HG03175 (cell line): ENCODE data around the gene WBP1.
"Not testable (repeated sequence)": the region's sequence is repeated elsewhere in the genome, so short reads cannot be mapped to it uniquely, and the experiment has no call there.

ENCODE experiments used
- ATAC-seq: cut with Tn5 transposase; IDR thresholded peaks from one replicate; pipeline ENCODE4 v1.9.1; 2021; ENCODE audit warnings: mild to moderate bottlenecking, moderate library complexity; ENCODE audit not compliant: unreplicated experiment

Gene WBP1

DNA sequence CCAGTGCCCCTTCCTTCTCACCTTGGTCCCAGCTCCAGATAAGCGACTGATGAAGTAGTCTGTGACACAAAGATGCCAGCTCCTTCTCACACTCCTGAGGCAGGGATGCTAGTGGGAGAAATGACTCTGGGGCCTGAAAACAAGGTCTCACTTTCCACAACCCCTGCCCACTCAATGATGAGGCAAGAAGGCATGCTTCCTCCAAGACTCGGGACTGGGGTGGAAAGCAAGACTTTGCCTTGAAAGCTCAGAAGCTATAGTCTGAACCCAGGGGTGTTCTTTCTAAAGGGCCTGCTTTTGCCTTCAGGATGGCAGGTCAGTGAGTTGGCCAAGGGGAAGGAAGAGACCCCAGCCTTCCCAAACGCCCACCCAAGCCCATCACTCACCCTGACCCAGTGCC lies 23.2 kb downstream of the WBP1 start:
- ATAC-seq = no peak

DNA sequence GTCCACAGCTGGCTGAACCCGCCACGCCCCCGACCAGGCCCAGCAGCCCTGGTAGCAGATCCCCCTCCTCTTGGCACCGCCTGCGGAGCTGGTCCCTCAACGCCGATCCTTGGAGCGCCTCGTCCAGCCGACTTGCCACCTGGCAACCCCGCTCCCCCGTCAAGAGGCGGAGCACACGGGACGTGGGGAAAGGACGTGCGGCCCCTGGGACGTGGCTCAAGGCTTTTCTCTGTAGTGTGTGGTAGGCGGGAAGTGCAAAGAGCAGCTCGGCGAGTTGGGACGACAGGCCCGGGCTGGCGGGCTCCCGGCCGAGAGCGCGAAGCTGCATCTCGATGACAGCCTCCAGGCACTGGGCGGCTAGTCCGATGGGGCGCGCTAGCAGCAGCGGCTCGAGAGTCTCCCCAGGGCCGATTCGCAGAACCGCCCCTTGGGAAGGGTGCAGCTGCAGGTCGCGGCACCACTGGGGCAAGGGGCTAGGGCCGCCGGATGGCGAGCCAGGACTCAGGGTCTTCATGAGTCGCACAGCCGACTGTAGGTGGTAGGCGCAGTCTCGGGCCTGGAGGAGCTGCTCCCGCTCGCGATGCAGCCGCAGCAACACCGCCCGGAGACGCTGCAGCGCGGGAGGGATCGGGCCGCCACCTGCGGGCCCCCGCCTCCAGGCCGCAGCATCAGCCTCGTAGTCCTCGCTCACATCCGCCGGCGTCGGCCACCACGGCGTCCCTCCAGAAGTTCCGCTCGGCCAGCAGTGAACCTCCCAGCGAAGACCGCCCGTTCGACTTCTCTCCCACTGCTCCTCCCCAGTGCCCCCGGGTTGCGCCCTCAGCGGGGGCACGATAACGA lies 23.9 kb downstream of the WBP1 start:
- peak; percentile 43 for ATAC-seq

DNA sequence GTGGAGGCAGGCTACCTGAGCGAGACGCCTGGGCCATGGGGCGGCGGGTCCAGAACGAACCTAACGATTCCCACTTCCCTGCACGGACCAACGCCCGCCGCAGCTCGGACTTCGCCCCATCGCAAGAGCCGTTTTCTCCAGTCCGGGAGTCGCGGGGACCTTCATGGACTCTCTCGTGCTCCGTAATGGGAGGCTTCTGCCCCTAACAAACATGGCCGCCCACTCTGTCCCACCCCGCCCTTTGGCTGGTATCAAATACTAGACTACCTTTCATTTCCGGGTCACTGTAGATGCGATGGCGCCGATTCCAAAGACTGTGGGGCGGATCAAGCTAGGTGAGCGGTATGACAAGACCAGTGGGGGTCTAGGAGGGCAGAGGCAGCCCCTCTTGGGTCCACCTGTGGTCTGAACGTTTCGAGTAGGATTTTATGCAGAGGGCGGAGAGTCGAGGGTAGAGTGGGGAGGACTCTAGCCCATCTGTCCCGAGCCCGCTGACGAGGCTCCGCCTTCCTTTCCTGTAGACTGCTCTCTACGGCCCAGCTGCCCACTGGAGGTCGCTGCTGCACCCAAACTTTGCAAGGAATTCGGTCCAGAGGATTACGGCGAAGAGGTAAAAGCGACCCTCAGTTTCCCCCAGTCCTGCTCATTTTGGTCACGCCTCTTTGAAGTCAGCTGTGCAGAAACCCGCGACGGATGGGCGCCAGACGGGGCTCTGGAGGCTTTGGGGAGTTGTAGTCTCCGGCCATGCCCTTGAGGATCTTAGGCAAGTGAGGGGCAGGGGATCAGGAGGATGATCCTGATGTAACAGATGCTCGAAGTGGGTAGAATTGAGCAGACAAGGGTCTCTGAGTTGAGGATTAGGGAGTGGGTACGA lies 24.8 kb downstream of the WBP1 start, which contains the start of the genes CCDC142 and TTC31:
TSS of gene CCDC142 (minus strand) at position 198 of the 874 bp plus-strand sequence. CDS start at position 37, 161 bp downstream.
TSS of gene TTC31 (plus strand) at position 281 of the 874 bp plus-strand sequence. CDS start at position 296, 15 bp downstream.
- ATAC-seq = peak; percentile 93

DNA sequence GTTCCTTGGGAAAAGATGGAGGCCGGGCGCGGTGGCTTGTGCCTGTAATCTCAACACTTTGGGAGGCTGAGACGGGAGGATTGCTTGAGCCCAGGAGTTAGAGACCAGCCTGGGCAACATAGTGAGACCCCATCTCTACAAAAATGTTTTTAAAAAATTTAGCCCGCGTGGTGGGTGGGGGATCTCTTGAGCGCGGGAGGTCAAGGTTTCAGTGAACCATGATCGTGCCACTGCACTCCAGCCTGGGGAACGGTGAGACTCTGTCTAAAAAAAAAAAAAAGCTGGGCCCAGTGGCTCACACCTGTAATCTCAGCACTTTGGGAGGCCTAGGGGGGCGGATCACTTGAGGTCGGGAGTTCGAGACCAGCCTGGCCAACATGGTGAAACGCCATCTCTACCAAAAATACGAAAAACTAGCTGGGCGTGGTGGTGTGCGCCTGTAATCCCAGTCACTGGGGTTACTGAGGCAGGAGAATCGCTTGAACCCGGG lies 25.5 kb downstream of the WBP1 start:
- ATAC-seq = not testable (repeated sequence)

DNA sequence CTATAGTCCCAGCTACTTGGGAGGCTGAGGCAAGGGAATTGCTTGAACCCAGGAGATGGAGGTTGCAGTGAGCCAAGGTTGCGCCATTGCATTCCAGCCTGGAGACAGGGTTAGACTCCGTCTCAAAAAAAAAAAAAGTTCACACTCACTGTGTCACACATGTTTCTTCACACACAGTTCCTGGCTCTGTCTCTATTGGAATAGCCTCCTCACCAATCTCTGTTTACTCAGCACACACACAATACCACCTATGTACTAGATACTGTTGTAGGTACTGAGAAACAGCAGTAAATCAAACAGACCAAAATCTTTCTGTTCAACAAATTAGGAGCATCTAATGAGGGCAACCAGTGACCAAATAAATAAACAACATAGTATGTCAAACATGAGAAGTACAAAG lies 27.9 kb downstream of the WBP1 start:
- no peak for ATAC-seq

DNA sequence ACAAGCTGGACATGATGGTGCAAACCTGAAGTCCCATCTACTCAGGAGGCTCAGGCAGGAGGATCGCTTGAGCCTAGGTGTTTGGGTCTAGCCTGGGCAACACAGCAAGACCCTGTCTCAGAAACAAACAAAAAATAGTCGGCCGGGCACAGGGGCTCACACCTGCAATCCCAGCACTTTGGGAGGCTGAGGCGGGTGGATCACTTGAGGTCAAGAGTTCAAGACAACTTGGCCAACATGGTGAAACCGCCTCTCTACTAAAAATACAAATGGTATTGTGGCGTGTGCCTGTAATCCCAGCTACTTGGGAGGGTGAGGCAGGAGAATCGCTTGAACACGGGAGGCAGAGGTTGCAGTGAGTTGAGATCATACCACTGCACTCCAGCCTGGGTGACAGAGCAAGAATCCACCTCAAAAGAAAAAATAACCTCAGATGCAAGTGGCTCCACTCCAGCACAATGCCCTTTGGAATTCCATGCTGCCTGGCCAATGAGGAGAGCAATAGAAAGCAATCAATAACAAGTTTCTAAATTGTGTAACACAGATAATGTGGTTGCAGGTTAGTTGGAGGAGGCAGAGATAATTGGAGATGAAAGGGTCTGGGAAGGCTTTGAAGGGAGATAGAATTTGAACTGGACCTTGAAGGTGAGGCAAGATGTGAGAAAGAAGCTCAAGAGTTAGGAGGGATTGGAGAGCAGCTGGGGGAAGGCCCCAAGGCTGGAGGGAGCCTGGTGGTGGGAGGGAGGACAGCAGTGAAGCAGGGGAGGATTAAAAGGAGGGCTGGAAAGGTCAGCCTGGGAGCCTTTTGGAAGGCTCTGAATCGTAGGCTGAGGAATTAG lies 30.6 kb downstream of the WBP1 start:
- no peak for ATAC-seq

DNA sequence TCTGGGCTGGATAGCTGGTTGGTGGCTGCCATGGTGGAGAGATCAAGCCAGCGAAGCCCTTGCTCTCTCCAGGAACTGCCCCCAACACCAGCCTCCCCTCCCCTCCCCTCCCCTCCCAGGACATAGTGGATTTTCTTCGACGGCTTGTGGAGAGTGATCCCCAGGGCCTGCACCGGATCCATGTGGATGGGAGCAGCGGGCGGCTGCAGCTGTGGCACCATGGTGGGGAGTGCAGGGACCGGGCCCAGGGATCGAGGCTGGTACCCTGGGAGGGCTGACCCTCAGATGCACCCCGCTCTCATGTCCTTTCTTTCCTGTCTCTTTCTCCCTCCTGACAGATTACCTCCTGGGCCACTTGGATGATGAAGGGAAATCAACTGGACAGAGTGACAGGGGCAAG lies 31.7 kb downstream of the WBP1 start:
- no peak for ATAC-seq

DNA sequence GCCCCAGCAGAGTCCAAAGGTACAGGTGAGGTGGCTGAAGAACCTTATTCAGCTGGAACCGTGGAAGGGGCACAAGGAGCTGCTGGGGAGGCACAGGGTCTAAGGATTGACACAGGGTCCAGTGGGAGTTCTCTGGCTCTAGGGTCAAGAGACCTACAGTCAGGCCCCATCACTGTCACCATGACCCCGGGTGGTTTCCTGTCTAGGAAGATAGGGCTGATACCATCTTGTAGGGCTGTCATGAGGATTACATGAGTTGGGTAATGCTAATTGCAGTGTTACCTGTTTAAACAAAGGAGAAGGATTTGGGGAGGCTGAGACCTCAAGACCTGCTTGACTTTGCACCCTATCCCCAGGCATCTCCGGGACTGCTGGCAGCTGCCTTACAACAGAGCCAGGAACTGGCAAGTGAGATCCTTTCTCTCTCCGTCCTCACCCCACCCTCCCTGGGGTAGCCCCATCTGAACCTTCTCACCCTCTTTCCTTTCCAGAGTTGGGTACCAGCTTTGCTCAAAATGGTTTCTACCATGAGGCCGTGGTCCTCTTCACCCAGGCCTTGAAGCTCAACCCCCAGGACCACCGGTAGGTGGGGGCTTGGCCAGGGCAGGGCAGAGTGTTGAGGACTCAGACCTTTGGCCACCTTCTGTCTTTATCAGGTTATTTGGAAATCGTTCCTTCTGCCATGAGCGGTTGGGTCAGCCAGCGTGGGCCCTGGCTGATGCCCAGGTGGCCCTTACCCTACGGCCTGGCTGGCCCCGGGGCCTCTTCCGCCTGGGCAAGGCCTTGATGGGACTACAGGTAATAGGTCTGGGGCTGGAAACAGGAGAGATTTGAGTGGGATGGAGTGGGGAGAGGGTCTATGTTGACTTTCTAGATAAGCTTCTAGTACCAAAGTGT lies 33.7 kb downstream of the WBP1 start:
- no peak for ATAC-seq

DNA sequence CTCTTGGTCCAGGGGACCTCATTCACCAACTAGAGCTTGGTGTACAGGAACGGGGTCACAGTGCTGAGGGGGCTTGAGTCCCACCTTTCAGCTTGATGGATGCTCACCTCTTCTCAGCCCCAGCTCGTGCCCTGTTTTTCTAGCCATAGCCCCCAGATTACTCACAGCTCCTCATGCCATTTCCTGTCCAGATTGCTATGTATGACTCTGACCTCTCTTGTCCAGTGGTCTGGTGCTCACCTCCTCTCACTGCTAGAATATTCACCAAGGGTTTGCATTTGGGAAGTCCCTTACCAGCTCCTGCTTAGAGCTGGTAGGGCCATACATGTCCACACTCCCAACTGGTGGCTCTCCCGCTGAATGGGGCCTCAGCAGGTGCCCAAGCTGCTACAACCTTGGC lies 35.3 kb downstream of the WBP1 start:
- no peak for ATAC-seq

DNA sequence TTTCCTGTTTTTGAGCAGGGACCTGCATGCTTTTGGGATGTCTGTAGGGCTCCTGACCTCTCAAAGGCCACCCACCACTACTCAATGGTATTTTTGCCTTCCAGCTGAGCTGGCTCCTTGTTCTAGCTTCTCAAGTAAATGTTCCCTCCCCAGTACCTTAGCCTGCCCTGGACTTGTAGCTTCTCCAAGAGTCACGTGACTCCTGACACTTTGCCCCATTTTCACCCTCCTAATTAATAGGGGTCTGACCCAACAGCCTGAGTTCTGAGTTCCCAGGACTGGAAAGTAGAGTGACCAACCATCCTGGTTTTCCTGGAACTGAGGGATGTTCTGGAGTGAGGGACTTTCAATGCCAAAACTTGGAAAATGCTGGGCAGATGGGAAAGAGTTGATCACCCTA lies 37.2 kb downstream of the WBP1 start:
- no peak for ATAC-seq

DNA sequence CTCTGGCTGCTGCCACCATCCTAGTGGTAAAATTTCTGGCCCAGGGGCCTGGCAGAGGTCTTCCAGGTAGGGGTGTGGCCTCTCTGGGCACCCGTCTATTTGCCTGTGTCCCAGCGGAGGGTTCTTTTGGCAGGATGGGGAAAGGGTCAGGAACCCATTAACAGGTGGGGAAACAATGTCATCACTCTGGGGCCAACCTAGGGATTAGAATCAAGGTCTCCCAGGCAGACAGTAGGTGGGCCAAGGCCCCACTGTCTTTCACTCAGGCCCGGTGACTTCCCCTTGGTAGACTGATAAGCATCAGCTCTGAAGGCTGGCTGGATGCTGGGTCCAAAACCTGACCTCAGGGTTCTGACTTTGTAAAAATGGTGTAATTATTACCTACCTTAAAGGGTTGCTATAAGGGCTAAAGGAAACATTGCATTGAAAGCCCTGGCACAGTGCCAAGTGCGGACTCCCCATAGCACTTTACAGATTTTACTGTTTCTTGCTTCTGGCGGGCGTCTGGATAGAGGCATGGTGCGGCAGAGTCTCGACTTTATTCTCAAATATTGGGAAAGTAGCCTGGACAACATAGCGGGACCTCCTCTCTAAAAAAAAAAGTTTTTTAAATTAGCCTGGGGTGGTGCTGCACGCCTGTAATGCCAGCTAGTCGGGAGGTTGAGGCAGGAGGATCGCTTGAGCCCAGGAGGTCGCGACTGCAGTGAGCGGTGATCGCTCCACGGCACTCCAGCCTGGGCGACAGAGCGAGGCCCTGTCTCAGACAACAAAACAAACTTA lies 38.9 kb downstream of the WBP1 start:
- ATAC-seq = no peak

DNA sequence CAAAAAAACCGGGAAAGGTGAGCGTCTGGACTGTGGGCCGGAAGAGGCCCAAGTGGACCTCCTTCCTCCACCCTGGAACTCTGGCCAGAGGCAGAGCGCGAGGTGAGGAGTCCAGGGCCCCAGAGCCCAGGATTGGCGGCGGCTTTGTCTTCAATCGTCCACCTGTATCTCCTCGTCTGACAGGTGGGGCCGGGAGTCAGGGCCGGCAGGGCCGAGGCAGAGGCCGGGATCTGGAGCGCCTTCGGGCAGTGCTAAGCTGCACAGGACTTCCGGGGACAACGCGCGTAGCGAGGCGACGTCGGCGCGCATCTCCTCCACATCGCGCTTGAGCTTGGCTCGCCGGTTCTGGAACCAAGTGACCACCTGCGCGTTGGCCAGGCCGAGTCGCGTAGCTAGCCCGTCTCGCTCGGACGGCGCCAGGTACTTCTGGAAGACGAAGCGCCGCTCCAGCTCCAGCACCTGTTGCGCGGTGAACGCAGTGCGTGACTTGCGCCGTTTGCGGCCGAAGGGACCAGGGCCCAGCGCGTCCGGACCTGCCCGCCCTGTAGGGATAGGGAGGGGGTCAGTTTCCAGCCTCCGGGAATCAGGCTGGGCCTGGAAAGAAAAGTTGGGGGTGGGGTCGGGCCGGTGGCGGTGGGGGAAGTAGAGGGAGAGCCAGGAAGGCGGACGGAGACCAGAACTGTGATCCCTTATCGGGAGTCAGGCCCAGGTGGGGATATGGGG lies 39.7 kb downstream of the WBP1 start:
- no peak for ATAC-seq

DNA sequence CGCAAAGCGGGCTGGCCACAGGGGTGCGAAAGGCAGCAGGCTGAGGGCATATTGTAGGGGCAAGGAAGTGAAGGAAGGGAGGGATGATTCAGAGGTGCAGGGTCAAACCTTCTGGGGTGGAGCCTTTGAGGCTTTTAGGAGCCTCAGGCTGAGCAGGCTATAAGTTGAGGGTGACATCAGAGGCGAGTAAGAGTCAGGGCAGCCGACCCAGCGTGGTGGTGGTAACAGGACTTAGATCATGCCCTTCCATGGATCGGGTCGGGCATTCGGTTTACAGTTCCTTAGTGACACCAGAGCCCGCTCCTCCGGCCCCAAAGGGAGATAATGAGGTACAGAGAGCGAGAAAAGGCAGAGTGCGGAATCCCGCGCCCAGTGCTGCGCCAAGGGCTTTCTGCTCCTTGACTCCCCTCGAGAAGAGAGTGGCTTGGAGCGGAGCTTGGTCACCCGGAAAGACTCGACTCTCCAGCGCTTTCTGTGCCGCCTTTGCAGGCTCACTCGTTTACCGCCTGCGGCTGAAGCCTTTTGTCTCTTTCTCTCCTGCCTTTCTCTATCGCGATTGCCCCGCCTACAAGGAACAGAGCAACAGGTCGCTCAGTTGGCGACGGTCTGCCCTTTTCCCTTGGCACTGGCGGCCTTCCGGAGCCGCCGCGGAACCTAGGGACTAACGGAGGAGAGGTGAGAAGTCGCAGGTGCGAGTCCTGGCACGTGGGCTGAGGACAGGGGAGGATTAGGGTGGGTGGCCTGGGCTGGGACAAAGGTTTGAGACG lies 40.4 kb downstream of the WBP1 start:
- peak; percentile 28 for ATAC-seq

DNA sequence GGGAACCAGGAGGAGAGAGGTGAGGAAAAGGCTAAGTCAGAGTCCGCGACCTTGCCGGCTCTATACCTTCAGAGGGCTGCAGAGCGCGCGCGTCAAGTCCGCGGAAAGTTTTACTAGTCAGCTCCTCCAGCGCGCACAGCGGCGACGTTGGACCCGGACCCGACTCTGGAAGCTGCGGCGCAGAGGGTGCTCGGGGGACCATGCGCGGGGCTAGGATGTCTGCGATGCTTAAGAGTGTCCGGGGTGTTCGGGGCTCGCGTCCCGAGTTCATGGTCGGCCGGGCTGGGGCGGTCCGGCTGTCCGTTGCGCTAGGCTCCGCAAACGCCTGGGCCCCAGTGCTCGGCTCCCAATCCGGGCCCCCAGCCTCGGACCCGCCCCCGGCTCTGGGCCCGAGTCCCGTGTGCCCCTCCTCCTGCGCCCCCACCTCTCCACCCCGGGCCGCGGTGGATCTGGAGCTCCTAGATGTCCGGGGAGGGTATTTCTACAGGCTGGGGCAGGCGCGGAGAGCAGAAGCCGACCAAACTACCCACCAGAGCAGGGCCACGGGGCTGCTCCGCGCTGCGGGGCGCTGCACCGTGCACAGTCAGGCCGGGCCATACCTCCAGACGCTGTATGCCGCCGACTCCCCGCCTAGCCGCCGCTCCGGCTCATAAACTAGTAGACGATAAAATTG lies 41.2 kb downstream of the WBP1 start, which contains the start of gene LBX2:
TSS of gene LBX2 (minus strand) at position 337 of the 673 bp plus-strand sequence. CDS start at position 271, 66 bp downstream.
- ATAC-seq = no peak

DNA sequence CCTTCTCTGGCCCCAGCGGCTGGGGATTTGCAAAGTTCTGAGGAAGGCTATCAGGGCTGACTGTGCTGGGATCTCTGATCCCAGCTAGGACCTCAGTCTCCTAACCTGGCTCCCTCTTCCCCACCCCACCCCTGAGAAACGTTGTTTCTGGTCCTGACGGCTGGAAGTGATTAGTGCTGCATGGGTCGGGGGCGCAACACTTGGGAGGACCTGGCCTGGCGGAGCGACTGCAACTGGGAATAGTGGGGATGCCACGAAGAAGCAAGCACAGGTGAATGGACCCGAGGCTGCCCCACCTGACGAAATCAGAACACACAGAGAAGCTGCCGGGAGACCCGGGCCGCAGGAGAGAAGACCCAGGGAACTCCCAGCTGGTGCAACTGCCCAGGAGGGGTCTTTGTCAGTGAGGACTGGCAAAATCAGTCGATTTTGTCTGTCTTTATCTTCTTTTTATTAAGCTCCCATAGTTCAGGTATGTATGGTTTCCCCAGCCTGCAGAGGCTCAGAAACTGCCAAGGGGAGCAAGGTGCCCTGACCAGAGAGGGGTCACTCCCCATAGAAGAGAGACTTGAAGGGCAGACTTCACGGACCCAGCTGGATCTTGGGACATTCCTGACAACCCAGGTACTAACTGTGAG lies 41.8 kb downstream of the WBP1 start:
- no peak for ATAC-seq

DNA sequence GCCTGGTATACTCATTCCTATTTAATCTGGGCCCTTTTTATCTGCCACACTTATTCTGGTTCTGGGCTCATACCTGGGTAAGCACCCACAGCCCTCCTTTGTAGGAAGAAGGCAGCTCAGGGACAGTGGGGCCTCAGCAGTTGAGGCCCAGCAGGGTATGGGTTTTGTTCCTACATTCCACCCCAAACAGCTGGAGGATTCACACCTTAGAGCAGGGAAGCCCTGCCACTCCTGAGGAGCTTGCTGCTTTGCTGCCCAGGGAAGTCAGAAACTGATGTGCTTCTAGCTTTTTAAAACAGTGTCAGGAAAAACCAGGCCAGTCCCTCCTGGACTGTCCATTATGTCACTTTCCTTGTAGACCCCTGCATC lies 42.3 kb downstream of the WBP1 start:
- no peak for ATAC-seq
